GM23338 (cell line): ENCODE data around the gene C19orf47. TPM values are rescaled to one million over a fixed set of nuclear protein-coding genes. Genes with fewer than 3 reads are reported as not detected.

Experiments
- ATAC-seq: fragments of 200-7000 bp; cut with Tn5 transposase; 3 replicates; pipeline ENCODE4 v1.9.1; 2020
- DNase-seq: peaks from one replicate; pipeline ENCODE4 v3.0.0-alpha.2; 2015; ENCODE audit warnings: low spot score
- H2AFZ ChIP-seq: fragments of 200-600 bp; sonication (generic); 2 replicates; pipeline ENCODE4 v1.8.0; 2016; ENCODE audit warnings: antibody characterized with exemption, mild to moderate bottlenecking, moderate library complexity
- H3F3A ChIP-seq: fragments of 200-600 bp; sonication (generic); replicated peaks from 2 replicates; pipeline ENCODE4 v1.8.0; 2017; ENCODE audit warnings: antibody characterized with exemption, mixed run types, low read depth
- H3K27ac ChIP-seq: fragments of 200-600 bp; sonication (generic); 2 replicates; pipeline ENCODE4 v1.6.1; 2016; ENCODE audit warnings: low read depth
- H3K27me3 ChIP-seq: fragments of 200-600 bp; sonication (generic); 2 replicates; pipeline ENCODE4 v1.8.0; 2016; ENCODE audit warnings: mild to moderate bottlenecking, mixed run types, moderate library complexity; ENCODE audit not compliant: insufficient read depth
- H3K36me3 ChIP-seq: fragments of 200-600 bp; sonication (generic); 2 replicates; pipeline ENCODE4 v1.8.0; 2016; ENCODE audit warnings: mild to moderate bottlenecking; ENCODE audit not compliant: insufficient read depth
- H3K4me1 ChIP-seq: fragments of 200-600 bp; sonication (generic); 2 replicates; pipeline ENCODE4 v1.8.0; 2016; ENCODE audit warnings: mild to moderate bottlenecking, moderate library complexity; ENCODE audit not compliant: insufficient read depth
- H3K4me2 ChIP-seq: fragments of 200-600 bp; sonication (generic); 2 replicates; pipeline ENCODE4 v1.7.1; 2017; ENCODE audit warnings: mixed run types
- H3K4me3 ChIP-seq: fragments of 200-600 bp; sonication (generic); 2 replicates; pipeline ENCODE4 v1.6.1; 2016; ENCODE audit warnings: mixed run types
- H3K79me2 ChIP-seq: fragments of 200-600 bp; sonication (generic); replicated peaks from 2 replicates; pipeline ENCODE4 v1.8.0; 2017; ENCODE audit warnings: mild to moderate bottlenecking; ENCODE audit not compliant: insufficient read depth
- H3K9me2 ChIP-seq: fragments of 200-600 bp; sonication (generic); 2 replicates; pipeline ENCODE4 v1.8.0; 2017; ENCODE audit not compliant: insufficient read depth
- H4K20me1 ChIP-seq: fragments of 200-600 bp; sonication (generic); replicated peaks from 2 replicates; pipeline ENCODE4 v1.8.0; 2017; ENCODE audit warnings: mild to moderate bottlenecking; ENCODE audit not compliant: insufficient read depth
- H3K27ac Mint-ChIP-seq: 2 replicates; pipeline ENCODE4 v1.8.0; 2020; ENCODE audit warnings: inconsistent platforms, mild to moderate bottlenecking, moderate library complexity, mixed read lengths
- H3K27me3 Mint-ChIP-seq: 3 replicates; pipeline ENCODE4 v1.8.0; 2022; ENCODE audit warnings: low read depth, mild to moderate bottlenecking, moderate library complexity, mixed read lengths, inconsistent platforms; ENCODE audit not compliant: insufficient read depth, poor library complexity
- H3K36me3 Mint-ChIP-seq: 3 replicates; pipeline ENCODE4 v1.8.0; 2021; ENCODE audit warnings: low read depth, mild to moderate bottlenecking, inconsistent platforms, moderate library complexity, mixed read lengths
- H3K4me1 Mint-ChIP-seq: 3 replicates; pipeline ENCODE4 v1.8.0; 2020; ENCODE audit warnings: mild to moderate bottlenecking, inconsistent platforms, mixed read lengths
- H3K4me3 Mint-ChIP-seq: 3 replicates; pipeline ENCODE4 v1.8.0; 2021; ENCODE audit warnings: moderate library complexity, mild to moderate bottlenecking, inconsistent platforms, mixed read lengths
- H3K9me3 Mint-ChIP-seq: 3 replicates; pipeline ENCODE4 v1.8.0; 2020; ENCODE audit warnings: moderate library complexity, mild to moderate bottlenecking, inconsistent platforms, mixed read lengths
- CREB1 ChIP-seq: fragments of 250-450 bp; sonication (Bioruptor Pico); IDR thresholded peaks from 2 replicates; pipeline ENCODE4 v1.5.0; 2020; ENCODE audit warnings: low read depth, mild to moderate bottlenecking, moderate library complexity
- EZH2 ChIP-seq: fragments of 200-600 bp; sonication (generic); IDR thresholded peaks from one replicate; pipeline ENCODE4 v1.8.0; 2017; ENCODE audit warnings: antibody characterized with exemption, mild to moderate bottlenecking, low read depth; ENCODE audit not compliant: unreplicated experiment
- EZH2phosphoT487 ChIP-seq: fragments of 200-600 bp; sonication (generic); IDR thresholded peaks from one replicate; pipeline ENCODE4 v1.8.1; 2018; ENCODE audit warnings: antibody characterized with exemption; ENCODE audit not compliant: unreplicated experiment
- JUNB ChIP-seq: IDR thresholded peaks from one replicate; pipeline ENCODE4 v1.6.1; 2016; ENCODE audit warnings: antibody characterized with exemption; ENCODE audit not compliant: unreplicated experiment
- NANOG ChIP-seq: IDR thresholded peaks from 2 replicates; pipeline ENCODE4 v1.6.1; 2016; ENCODE audit warnings: antibody characterized with exemption, borderline replicate concordance
- POLR2AphosphoS5 ChIP-seq: IDR thresholded peaks from 2 replicates; pipeline ENCODE4 v1.6.1; 2016; ENCODE audit warnings: antibody characterized with exemption, low read depth
- REST ChIP-seq: IDR thresholded peaks from one replicate; pipeline ENCODE4 v1.6.1; 2018; ENCODE audit warnings: antibody characterized with exemption; ENCODE audit not compliant: unreplicated experiment
- STAT1 ChIP-seq: IDR thresholded peaks from one replicate; pipeline ENCODE4 v1.6.1; 2016; ENCODE audit warnings: antibody characterized with exemption; ENCODE audit not compliant: unreplicated experiment
- ZNF114 ChIP-seq: fragments of 250-450 bp; sonication (Bioruptor Pico); IDR thresholded peaks from 2 replicates; pipeline ENCODE4 v1.5.0; 2020; ENCODE audit warnings: mild to moderate bottlenecking, moderate library complexity
- polyA plus RNA-seq: library from polyadenylated mRNA; unstranded; fragments of >200 nt; fragmentation: Nextera tagmentation; extraction: Ambion mirVana; gene quantifications from 2 replicates; pipeline ENCODE4 v1.2.1, GENCODE V29; 2016
- total RNA-seq: library from RNA; depleted of rRNA; stranded (reverse); fragments of >200 nt; shearing (Covaris generic); gene quantifications from 2 replicates; pipeline ENCODE4 v1.2.3, GENCODE V29; 2014
- TF ChIP-seq, protein P1 (sequence below): IDR thresholded peaks from 2 replicates; pipeline ENCODE4 v1.6.1; 2016; ENCODE audit warnings: antibody characterized with exemption
- TF ChIP-seq, protein P2 (sequence below): fragments of 250-450 bp; sonication (Bioruptor Pico); IDR thresholded peaks from 2 replicates; pipeline ENCODE4 v1.5.0; 2020; ENCODE audit warnings: mild to moderate bottlenecking, moderate library complexity
- TF ChIP-seq, protein P3 (sequence below), 2 experiments: fragments of 200-600 bp in 1 of 2; sonication (generic) in 1 of 2; conservative IDR thresholded peaks; 2 replicates each; pipeline versions ENCODE4 v1.5.1 to v1.6.1; 2016 to 2017; ENCODE audit warnings: antibody characterized with exemption in 2 of 2, low read depth in 2 of 2, mild to moderate bottlenecking in 2 of 2, moderate library complexity in 1 of 2

The C19orf47 gene
- total and polyA plus RNA-seq, 2 experiments from 2014 or later: 13.1 to 26.6 TPM

DNA sequence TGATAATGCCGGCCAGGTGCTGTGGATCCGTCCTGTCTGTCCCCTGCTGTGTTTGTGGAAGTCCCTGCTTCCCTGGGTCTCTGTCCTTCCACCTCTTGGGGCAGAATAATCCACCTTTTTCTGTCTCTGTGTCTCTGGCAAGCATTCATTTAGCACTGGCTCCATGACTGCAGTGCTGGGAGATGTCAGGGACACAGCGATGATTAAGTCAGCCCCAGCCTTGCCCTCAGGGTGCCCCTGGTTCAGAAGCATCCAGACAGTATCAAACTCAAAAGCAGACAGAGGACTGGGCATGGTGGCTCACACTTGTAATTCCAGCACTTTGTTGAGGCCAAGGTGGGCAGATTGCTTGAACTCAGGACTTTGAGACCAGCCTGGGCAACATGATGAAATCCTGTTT is 40.3 kb upstream of the C19orf47 start:
- Histone ChIP-seq H3K27ac (no peak overlapping the region), H3K4me2 (no peak overlapping the region), H3K36me3 (no peaks in the 10 kb centered on the region), H3K79me2 (no peaks in the 10 kb centered on the region), H4K20me1 (no peaks in the 10 kb centered on the region), H3K4me3 (no peak overlapping the region), H3F3A (no peaks in the 10 kb centered on the region), H3K9me2 (no peaks in the 10 kb centered on the region), H3K27me3 (no peaks in the 10 kb centered on the region), H3K4me1 (no peaks in the 10 kb centered on the region; the same call in 1 of the 2 replicates), H2AFZ (no peak overlapping the region)
- TF ChIP-seq, protein P1, sequence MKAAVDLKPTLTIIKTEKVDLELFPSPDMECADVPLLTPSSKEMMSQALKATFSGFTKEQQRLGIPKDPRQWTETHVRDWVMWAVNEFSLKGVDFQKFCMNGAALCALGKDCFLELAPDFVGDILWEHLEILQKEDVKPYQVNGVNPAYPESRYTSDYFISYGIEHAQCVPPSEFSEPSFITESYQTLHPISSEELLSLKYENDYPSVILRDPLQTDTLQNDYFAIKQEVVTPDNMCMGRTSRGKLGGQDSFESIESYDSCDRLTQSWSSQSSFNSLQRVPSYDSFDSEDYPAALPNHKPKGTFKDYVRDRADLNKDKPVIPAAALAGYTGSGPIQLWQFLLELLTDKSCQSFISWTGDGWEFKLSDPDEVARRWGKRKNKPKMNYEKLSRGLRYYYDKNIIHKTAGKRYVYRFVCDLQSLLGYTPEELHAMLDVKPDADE: no peak
- TF ChIP-seq NANOG: no peak
- TF ChIP-seq STAT1: no peak
- TF ChIP-seq CREB1 (CRISPR knock-in tag): no peak
- TF ChIP-seq POLR2AphosphoS5: no peak
- no peak for TF ChIP-seq EZH2phosphoT487
- TF ChIP-seq ZNF114 (CRISPR knock-in tag): no peak
- TF ChIP-seq, protein P2, sequence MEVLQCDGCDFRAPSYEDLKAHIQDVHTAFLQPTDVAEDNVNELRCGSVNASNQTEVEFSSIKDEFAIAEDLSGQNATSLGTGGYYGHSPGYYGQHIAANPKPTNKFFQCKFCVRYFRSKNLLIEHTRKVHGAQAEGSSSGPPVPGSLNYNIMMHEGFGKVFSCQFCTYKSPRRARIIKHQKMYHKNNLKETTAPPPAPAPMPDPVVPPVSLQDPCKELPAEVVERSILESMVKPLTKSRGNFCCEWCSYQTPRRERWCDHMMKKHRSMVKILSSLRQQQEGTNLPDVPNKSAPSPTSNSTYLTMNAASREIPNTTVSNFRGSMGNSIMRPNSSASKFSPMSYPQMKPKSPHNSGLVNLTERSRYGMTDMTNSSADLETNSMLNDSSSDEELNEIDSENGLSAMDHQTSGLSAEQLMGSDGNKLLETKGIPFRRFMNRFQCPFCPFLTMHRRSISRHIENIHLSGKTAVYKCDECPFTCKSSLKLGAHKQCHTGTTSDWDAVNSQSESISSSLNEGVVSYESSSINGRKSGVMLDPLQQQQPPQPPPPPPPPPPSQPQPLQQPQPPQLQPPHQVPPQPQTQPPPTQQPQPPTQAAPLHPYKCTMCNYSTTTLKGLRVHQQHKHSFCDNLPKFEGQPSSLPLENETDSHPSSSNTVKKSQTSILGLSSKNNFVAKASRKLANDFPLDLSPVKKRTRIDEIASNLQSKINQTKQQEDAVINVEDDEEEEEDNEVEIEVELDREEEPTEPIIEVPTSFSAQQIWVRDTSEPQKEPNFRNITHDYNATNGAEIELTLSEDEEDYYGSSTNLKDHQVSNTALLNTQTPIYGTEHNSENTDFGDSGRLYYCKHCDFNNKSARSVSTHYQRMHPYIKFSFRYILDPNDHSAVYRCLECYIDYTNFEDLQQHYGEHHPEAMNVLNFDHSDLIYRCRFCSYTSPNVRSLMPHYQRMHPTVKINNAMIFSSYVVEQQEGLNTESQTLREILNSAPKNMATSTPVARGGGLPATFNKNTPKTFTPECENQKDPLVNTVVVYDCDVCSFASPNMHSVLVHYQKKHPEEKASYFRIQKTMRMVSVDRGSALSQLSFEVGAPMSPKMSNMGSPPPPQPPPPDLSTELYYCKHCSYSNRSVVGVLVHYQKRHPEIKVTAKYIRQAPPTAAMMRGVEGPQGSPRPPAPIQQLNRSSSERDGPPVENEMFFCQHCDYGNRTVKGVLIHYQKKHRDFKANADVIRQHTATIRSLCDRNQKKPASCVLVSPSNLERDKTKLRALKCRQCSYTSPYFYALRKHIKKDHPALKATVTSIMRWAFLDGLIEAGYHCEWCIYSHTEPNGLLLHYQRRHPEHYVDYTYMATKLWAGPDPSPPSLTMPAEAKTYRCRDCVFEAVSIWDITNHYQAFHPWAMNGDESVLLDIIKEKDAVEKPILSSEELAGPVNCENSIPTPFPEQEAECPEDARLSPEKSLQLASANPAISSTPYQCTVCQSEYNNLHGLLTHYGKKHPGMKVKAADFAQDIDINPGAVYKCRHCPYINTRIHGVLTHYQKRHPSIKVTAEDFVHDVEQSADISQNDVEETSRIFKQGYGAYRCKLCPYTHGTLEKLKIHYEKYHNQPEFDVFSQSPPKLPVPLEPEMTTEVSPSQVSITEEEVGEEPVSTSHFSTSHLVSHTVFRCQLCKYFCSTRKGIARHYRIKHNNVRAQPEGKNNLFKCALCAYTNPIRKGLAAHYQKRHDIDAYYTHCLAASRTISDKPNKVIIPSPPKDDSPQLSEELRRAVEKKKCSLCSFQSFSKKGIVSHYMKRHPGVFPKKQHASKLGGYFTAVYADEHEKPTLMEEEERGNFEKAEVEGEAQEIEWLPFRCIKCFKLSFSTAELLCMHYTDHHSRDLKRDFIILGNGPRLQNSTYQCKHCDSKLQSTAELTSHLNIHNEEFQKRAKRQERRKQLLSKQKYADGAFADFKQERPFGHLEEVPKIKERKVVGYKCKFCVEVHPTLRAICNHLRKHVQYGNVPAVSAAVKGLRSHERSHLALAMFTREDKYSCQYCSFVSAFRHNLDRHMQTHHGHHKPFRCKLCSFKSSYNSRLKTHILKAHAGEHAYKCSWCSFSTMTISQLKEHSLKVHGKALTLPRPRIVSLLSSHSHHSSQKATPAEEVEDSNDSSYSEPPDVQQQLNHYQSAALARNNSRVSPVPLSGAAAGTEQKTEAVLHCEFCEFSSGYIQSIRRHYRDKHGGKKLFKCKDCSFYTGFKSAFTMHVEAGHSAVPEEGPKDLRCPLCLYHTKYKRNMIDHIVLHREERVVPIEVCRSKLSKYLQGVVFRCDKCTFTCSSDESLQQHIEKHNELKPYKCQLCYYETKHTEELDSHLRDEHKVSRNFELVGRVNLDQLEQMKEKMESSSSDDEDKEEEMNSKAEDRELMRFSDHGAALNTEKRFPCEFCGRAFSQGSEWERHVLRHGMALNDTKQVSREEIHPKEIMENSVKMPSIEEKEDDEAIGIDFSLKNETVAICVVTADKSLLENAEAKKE (CRISPR knock-in tag): no peak
- no peak for TF ChIP-seq REST
- no peak for TF ChIP-seq EZH2
- no peak for TF ChIP-seq JUNB
- TF ChIP-seq, protein P3, sequence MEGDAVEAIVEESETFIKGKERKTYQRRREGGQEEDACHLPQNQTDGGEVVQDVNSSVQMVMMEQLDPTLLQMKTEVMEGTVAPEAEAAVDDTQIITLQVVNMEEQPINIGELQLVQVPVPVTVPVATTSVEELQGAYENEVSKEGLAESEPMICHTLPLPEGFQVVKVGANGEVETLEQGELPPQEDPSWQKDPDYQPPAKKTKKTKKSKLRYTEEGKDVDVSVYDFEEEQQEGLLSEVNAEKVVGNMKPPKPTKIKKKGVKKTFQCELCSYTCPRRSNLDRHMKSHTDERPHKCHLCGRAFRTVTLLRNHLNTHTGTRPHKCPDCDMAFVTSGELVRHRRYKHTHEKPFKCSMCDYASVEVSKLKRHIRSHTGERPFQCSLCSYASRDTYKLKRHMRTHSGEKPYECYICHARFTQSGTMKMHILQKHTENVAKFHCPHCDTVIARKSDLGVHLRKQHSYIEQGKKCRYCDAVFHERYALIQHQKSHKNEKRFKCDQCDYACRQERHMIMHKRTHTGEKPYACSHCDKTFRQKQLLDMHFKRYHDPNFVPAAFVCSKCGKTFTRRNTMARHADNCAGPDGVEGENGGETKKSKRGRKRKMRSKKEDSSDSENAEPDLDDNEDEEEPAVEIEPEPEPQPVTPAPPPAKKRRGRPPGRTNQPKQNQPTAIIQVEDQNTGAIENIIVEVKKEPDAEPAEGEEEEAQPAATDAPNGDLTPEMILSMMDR (conservative IDR thresholded peaks at IDR 0.05; ENCODE audit: low read depth in 2 of 2): no peak
- peaks cover 13% of the 10 kb centered on the region for H3K27me3 Mint-ChIP-seq
- DNase-seq (no peak), ATAC-seq (no peak)
- H3K36me3 Mint-ChIP-seq: no peaks in the 10 kb centered on the region
- no peak overlapping the region for H3K4me3 Mint-ChIP-seq
- H3K27ac Mint-ChIP-seq: no peak overlapping the region
- H3K9me3 Mint-ChIP-seq: no peaks in the 10 kb centered on the region
- peaks cover 16% of the 10 kb centered on the region for H3K4me1 Mint-ChIP-seq
